SJCRH30 (cell line): ENCODE measurements around the gene GPATCH8. TPM values are rescaled to one million over a fixed set of nuclear protein-coding genes. Genes with fewer than 3 reads are reported as not detected.
A peak's percentile ranks its signal among the peaks of the same experiment; 100 is the strongest.

ENCODE experiments used
- DNase-seq, 2 experiments: peaks; one replicate each; pipeline ENCODE4 v3.0.0-alpha.2; 2015 to 2020
- H3K27ac ChIP-seq: fragments of 250-450 bp; sonication (Bioruptor Pico); 2 replicates; pipeline ENCODE4 v1.5.1; 2020; ENCODE audit warnings: mild to moderate bottlenecking, moderate library complexity
- H3K27me3 ChIP-seq: fragments of 250-450 bp; sonication (Bioruptor Pico); 2 replicates; pipeline ENCODE4 v1.5.1; 2020; ENCODE audit warnings: mild to moderate bottlenecking, moderate library complexity
- H3K36me3 ChIP-seq: fragments of 250-450 bp; sonication (Bioruptor Pico); 2 replicates; pipeline ENCODE4 v1.5.1; 2020; ENCODE audit warnings: mild to moderate bottlenecking, moderate library complexity
- H3K4me1 ChIP-seq: fragments of 250-450 bp; sonication (Bioruptor Pico); 2 replicates; pipeline ENCODE4 v1.5.1; 2020; ENCODE audit warnings: mild to moderate bottlenecking, moderate library complexity
- H3K4me3 ChIP-seq: fragments of 250-450 bp; sonication (Bioruptor Pico); 2 replicates; pipeline ENCODE4 v1.5.1; 2020; ENCODE audit warnings: mild to moderate bottlenecking, moderate library complexity
- H3K9me3 ChIP-seq: fragments of 250-450 bp; sonication (Bioruptor Pico); replicated peaks from 2 replicates; pipeline ENCODE4 v1.5.1; 2020; ENCODE audit warnings: mild to moderate bottlenecking, moderate library complexity
- total RNA-seq: library from RNA; depleted of rRNA; stranded (reverse); fragments of >200 nt; shearing (Covaris generic); gene quantifications from 2 replicates; pipeline ENCODE4 v1.2.3, GENCODE V29; 2014

Gene GPATCH8
- total RNA-seq, 1 experiment from 2014 or later = 24.3 TPM

- no peak for DNase-seq
- H3K9me3 ChIP-seq = no peaks in the 10 kb centered on the region
- no peaks in the 10 kb centered on the region for H3K27me3 ChIP-seq
- H3K27ac ChIP-seq = no peak overlapping the region
- no peak overlapping the region for H3K4me3 ChIP-seq
- peaks cover 22% of the 10 kb centered on the region for H3K4me1 ChIP-seq
- H3K36me3 ChIP-seq = no peaks in the 10 kb centered on the region
Measured at GRCh38 chr17:44359458-44360143, 143.6 kb downstream of the GPATCH8 start.

- H3K9me3 ChIP-seq = no peaks in the 10 kb centered on the region
- no peaks in the 10 kb centered on the region for H3K36me3 ChIP-seq
- H3K4me3 ChIP-seq = no peak overlapping the region
- H3K4me1 ChIP-seq = peaks cover 22% of the 10 kb centered on the region
- no peak for DNase-seq
- no peaks in the 10 kb centered on the region for H3K27me3 ChIP-seq
- no peak overlapping the region for H3K27ac ChIP-seq
Measured at GRCh38 chr17:44359006-44359405, 144.2 kb downstream of the GPATCH8 start.

GRCh38 chr17:44358066-44358465 lies 145.1 kb downstream of the GPATCH8 start:
- Histone ChIP-seq H3K27me3 (no peaks in the 10 kb centered on the region), H3K9me3 (no peaks in the 10 kb centered on the region), H3K4me1 (peaks cover 22% of the 10 kb centered on the region), H3K4me3 (no peak overlapping the region), H3K36me3 (no peaks in the 10 kb centered on the region), H3K27ac (no peak overlapping the region)
- no peak for DNase-seq

GRCh38 chr17:44356241-44356640 lies 147.0 kb downstream of the GPATCH8 start:
- H3K4me1 ChIP-seq = peaks cover 6% of the 10 kb centered on the region
- H3K4me3 ChIP-seq = no peak overlapping the region
- no peaks in the 10 kb centered on the region for H3K9me3 ChIP-seq
- DNase-seq = no peak
- H3K36me3 ChIP-seq = no peaks in the 10 kb centered on the region
- H3K27me3 ChIP-seq = no peaks in the 10 kb centered on the region
- H3K27ac ChIP-seq = no peak overlapping the region

GRCh38 chr17:44355642-44356099 lies 147.5 kb downstream of the GPATCH8 start:
- no peaks in the 10 kb centered on the region for H3K27me3 ChIP-seq
- no peaks in the 10 kb centered on the region for H3K9me3 ChIP-seq
- 0 out of 2 replicates have a peak, but pooled peaks cover 3% of the 10 kb centered on the region for H3K36me3 ChIP-seq
- H3K4me1 ChIP-seq = peaks cover under 1% of the 10 kb centered on the region
- no peak overlapping the region for H3K27ac ChIP-seq
- DNase-seq = no peak
- no peak overlapping the region for H3K4me3 ChIP-seq

- Histone ChIP-seq H3K27me3 (no peaks in the 10 kb centered on the region), H3K9me3 (no peaks in the 10 kb centered on the region), H3K27ac (no peak overlapping the region), H3K36me3 (0 out of 2 replicates have a peak, but pooled peaks cover 3% of the 10 kb centered on the region), H3K4me1 (no peaks in the 10 kb centered on the region), H3K4me3 (no peak overlapping the region)
- no peak for DNase-seq
Measured at GRCh38 chr17:44354582-44355561, 148.3 kb downstream of the GPATCH8 start.

- Histone ChIP-seq H3K9me3 (no peaks in the 10 kb centered on the region), H3K27ac (no peak overlapping the region), H3K36me3 (0 out of 2 replicates have a peak, but pooled peaks cover 3% of the 10 kb centered on the region), H3K4me1 (no peaks in the 10 kb centered on the region), H3K27me3 (no peaks in the 10 kb centered on the region), H3K4me3 (no peak overlapping the region)
- no peak for DNase-seq
Measured at GRCh38 chr17:44353672-44354331, 149.4 kb downstream of the GPATCH8 start.

- Histone ChIP-seq H3K27ac (no peak overlapping the region), H3K9me3 (no peaks in the 10 kb centered on the region), H3K4me1 (no peaks in the 10 kb centered on the region), H3K27me3 (no peaks in the 10 kb centered on the region), H3K36me3 (0 out of 2 replicates have a peak, but pooled peaks cover 3% of the 10 kb centered on the region), H3K4me3 (no peak overlapping the region)
- DNase-seq = no peak
Measured at GRCh38 chr17:44352828-44353671, 150.2 kb downstream of the GPATCH8 start.

- no peak overlapping the region for H3K4me3 ChIP-seq
- H3K27ac ChIP-seq = no peak overlapping the region
- no peaks in the 10 kb centered on the region for H3K27me3 ChIP-seq
- H3K9me3 ChIP-seq = no peaks in the 10 kb centered on the region
- no peak for DNase-seq
- H3K4me1 ChIP-seq = no peaks in the 10 kb centered on the region
- H3K36me3 ChIP-seq = 0 out of 2 replicates have a peak, but pooled peaks cover 3% of the 10 kb centered on the region
Measured at GRCh38 chr17:44351961-44352827, 151.0 kb downstream of the GPATCH8 start.

GRCh38 chr17:44351464-44351863 lies 151.7 kb downstream of the GPATCH8 start:
- no peaks in the 10 kb centered on the region for H3K4me1 ChIP-seq
- 0 out of 2 replicates have a peak, but pooled peaks cover 3% of the 10 kb centered on the region for H3K36me3 ChIP-seq
- no peaks in the 10 kb centered on the region for H3K27me3 ChIP-seq
- H3K4me3 ChIP-seq = no peak overlapping the region
- H3K9me3 ChIP-seq = no peaks in the 10 kb centered on the region
- no peak overlapping the region for H3K27ac ChIP-seq
- no peak for DNase-seq

GRCh38 chr17:44350733-44351226 lies 152.4 kb downstream of the GPATCH8 start:
- Histone ChIP-seq H3K27me3 (no peaks in the 10 kb centered on the region), H3K4me3 (no peak overlapping the region), H3K27ac (no peak overlapping the region), H3K36me3 (0 out of 2 replicates have a peak, but pooled peaks cover 3% of the 10 kb centered on the region), H3K4me1 (no peaks in the 10 kb centered on the region), H3K9me3 (no peaks in the 10 kb centered on the region)
- peak; percentile 66 to 78 for DNase-seq

GRCh38 chr17:44349553-44350070 lies 153.6 kb downstream of the GPATCH8 start:
- H3K4me1 ChIP-seq = no peaks in the 10 kb centered on the region
- H3K4me3 ChIP-seq = no peak overlapping the region
- 0 out of 2 replicates have a peak, but pooled peaks cover 3% of the 10 kb centered on the region for H3K36me3 ChIP-seq
- DNase-seq = no peak
- H3K27ac ChIP-seq = no peak overlapping the region
- H3K27me3 ChIP-seq = no peaks in the 10 kb centered on the region
- H3K9me3 ChIP-seq = no peaks in the 10 kb centered on the region

- H3K27ac ChIP-seq = no peak overlapping the region
- H3K36me3 ChIP-seq = 0 out of 2 replicates have a peak, but pooled peaks cover 3% of the 10 kb centered on the region
- H3K4me1 ChIP-seq = no peaks in the 10 kb centered on the region
- no peaks in the 10 kb centered on the region for H3K27me3 ChIP-seq
- DNase-seq = no peak
- H3K9me3 ChIP-seq = no peaks in the 10 kb centered on the region
- H3K4me3 ChIP-seq = no peak overlapping the region
Measured at GRCh38 chr17:44348988-44349364, 154.2 kb downstream of the GPATCH8 start.
